Neural progenitor cell (in vitro differentiated cells): ENCODE results near the gene HILPDA. TPM values are rescaled to one million over a fixed set of nuclear protein-coding genes. Genes with fewer than 3 reads are reported as not detected.

Experiments
- DNase-seq: peaks from one replicate; pipeline ENCODE4 v3.0.0-alpha.2; 2016; ENCODE audit warnings: low spot score
- H2AFZ ChIP-seq: fragments of 200-600 bp; sonication (generic); replicated peaks from 2 replicates; pipeline ENCODE4 v1.6.1; 2016; ENCODE audit warnings: antibody characterized with exemption
- H3F3A ChIP-seq: fragments of 200-600 bp; sonication (generic); 2 replicates; pipeline ENCODE4 v1.6.1; 2016; ENCODE audit warnings: antibody characterized with exemption, low read depth
- H3K27ac ChIP-seq: fragments of 200-600 bp; sonication (generic); 2 replicates; pipeline ENCODE4 v1.5.1; 2016; ENCODE audit warnings: mild to moderate bottlenecking
- H3K27me3 ChIP-seq: fragments of 200-600 bp; sonication (generic); 2 replicates; pipeline ENCODE4 v1.6.1; 2016; ENCODE audit warnings: mild to moderate bottlenecking, moderate library complexity
- H3K36me3 ChIP-seq: fragments of 200-600 bp; sonication (generic); 2 replicates; pipeline ENCODE4 v1.5.1; 2016
- H3K4me1 ChIP-seq: fragments of 200-600 bp; sonication (generic); 2 replicates; pipeline ENCODE4 v1.6.1; 2016; ENCODE audit warnings: mixed run types
- H3K4me2 ChIP-seq: fragments of 200-600 bp; sonication (generic); 2 replicates; pipeline ENCODE4 v1.6.1; 2016
- H3K4me3 ChIP-seq: fragments of 200-600 bp; sonication (generic); 2 replicates; pipeline ENCODE4 v1.5.1; 2016
- H3K79me2 ChIP-seq: fragments of 200-600 bp; sonication (generic); 2 replicates; pipeline ENCODE4 v1.6.1; 2016; ENCODE audit warnings: low read depth
- H3K9ac ChIP-seq: fragments of 200-600 bp; sonication (generic); 2 replicates; pipeline ENCODE4 v1.6.1; 2016
- H3K9me3 ChIP-seq: fragments of 200-600 bp; sonication (generic); 2 replicates; pipeline ENCODE4 v1.5.1; 2016; ENCODE audit warnings: low read depth
- H4K20me1 ChIP-seq: fragments of 200-600 bp; sonication (generic); 2 replicates; pipeline ENCODE4 v1.6.1; 2016; ENCODE audit warnings: low read depth
- H3K27ac Mint-ChIP-seq: 3 replicates; pipeline ENCODE4 v1.8.0; 2021; ENCODE audit warnings: mixed read lengths
- H3K27me3 Mint-ChIP-seq: 2 replicates; pipeline ENCODE4 v1.8.0; 2022; ENCODE audit warnings: low read depth, mild to moderate bottlenecking, inconsistent platforms, moderate library complexity, mixed read lengths; ENCODE audit not compliant: insufficient read depth
- H3K36me3 Mint-ChIP-seq: 3 replicates; pipeline ENCODE4 v1.8.0; 2021; ENCODE audit warnings: mixed read lengths
- H3K4me1 Mint-ChIP-seq: 3 replicates; pipeline ENCODE4 v1.8.0; 2021; ENCODE audit warnings: mixed read lengths
- H3K4me3 Mint-ChIP-seq: 3 replicates; pipeline ENCODE4 v1.8.0; 2021; ENCODE audit warnings: mild to moderate bottlenecking, moderate library complexity, mixed read lengths
- H3K9me3 Mint-ChIP-seq: 3 replicates; pipeline ENCODE4 v1.8.0; 2020; ENCODE audit warnings: mixed read lengths
- EZH2 ChIP-seq: fragments of 200-600 bp; sonication (generic); IDR thresholded peaks from 2 replicates; pipeline ENCODE4 v1.6.1; 2017; ENCODE audit warnings: antibody characterized with exemption, mild to moderate bottlenecking, moderate library complexity
- EZH2phosphoT487 ChIP-seq: fragments of 200-600 bp; sonication (generic); IDR thresholded peaks from 2 replicates; pipeline ENCODE4 v1.6.1; 2017; ENCODE audit warnings: antibody characterized with exemption
- total RNA-seq: library from RNA; depleted of rRNA; stranded (reverse); fragments of >200 nt; gene quantifications from 2 replicates; pipeline ENCODE4 v1.2.3, GENCODE V29; 2015; ENCODE audit warnings: low replicate concordance
- TF ChIP-seq, protein P1 (sequence below): fragments of 200-600 bp; sonication (generic); IDR thresholded peaks from 2 replicates; pipeline ENCODE4 v1.5.1; 2017; ENCODE audit warnings: antibody characterized with exemption, mild to moderate bottlenecking

The HILPDA gene
- total RNA-seq, 1 donor from 2014 or later = 53.9 TPM

GRCh38 chr7:128430207-128430606 lies 25.5 kb upstream of the HILPDA start:
- no peaks in the 10 kb centered on the region for H4K20me1 ChIP-seq
- H3K36me3 ChIP-seq = no peaks in the 10 kb centered on the region
- H3K79me2 ChIP-seq = no peaks in the 10 kb centered on the region
- peaks cover 11% of the 10 kb centered on the region for H3F3A ChIP-seq
- no peak overlapping the region for H2AFZ ChIP-seq
- no peaks in the 10 kb centered on the region for H3K27me3 ChIP-seq
- no peak overlapping the region for H3K27ac Mint-ChIP-seq
- H3K4me1 ChIP-seq = peaks cover 11% of the 10 kb centered on the region
- no peak overlapping the region for H3K4me2 ChIP-seq
- H3K4me1 Mint-ChIP-seq = peaks cover 10% of the 10 kb centered on the region
- no peak overlapping the region for H3K4me3 ChIP-seq
- H3K4me3 Mint-ChIP-seq = no peak overlapping the region
- no peak overlapping the region for H3K27ac ChIP-seq
- peaks cover 14% of the 10 kb centered on the region for H3K27me3 Mint-ChIP-seq
- no peaks in the 10 kb centered on the region for H3K36me3 Mint-ChIP-seq
- DNase-seq = no peak
- H3K9me3 ChIP-seq = no peaks in the 10 kb centered on the region
- H3K9ac ChIP-seq = no peak overlapping the region
- H3K9me3 Mint-ChIP-seq = no peaks in the 10 kb centered on the region
- TF ChIP-seq, protein P1, sequence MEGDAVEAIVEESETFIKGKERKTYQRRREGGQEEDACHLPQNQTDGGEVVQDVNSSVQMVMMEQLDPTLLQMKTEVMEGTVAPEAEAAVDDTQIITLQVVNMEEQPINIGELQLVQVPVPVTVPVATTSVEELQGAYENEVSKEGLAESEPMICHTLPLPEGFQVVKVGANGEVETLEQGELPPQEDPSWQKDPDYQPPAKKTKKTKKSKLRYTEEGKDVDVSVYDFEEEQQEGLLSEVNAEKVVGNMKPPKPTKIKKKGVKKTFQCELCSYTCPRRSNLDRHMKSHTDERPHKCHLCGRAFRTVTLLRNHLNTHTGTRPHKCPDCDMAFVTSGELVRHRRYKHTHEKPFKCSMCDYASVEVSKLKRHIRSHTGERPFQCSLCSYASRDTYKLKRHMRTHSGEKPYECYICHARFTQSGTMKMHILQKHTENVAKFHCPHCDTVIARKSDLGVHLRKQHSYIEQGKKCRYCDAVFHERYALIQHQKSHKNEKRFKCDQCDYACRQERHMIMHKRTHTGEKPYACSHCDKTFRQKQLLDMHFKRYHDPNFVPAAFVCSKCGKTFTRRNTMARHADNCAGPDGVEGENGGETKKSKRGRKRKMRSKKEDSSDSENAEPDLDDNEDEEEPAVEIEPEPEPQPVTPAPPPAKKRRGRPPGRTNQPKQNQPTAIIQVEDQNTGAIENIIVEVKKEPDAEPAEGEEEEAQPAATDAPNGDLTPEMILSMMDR = peak; percentile 9
- TF ChIP-seq EZH2 = no peak

DNA sequence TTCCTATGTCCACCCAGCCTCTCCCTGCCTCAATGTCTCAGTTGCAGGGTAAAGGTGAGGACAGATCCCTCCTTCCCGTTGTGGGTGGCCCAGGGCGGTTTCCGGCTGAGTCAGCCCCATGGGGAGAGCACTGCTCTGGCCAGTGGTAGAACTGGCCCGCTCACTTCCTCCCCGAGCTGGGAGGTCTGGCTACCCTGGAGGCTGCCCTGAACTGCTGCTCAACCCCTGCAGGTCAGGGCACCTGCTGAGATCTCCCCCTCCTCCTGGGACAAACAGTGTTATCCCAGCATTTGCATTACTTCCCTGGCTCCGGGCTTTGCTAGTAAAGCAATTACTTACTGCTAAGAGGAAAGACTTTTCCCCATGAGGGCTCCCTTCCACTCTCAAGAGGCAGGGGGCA lies 24.5 kb upstream of the HILPDA start:
- Mint-ChIP-seq H3K27me3 (peaks cover 14% of the 10 kb centered on the region), H3K4me3 (no peak overlapping the region), H3K9me3 (no peaks in the 10 kb centered on the region), H3K36me3 (no peaks in the 10 kb centered on the region), H3K27ac (no peak overlapping the region), H3K4me1 (peaks cover 10% of the 10 kb centered on the region)
- TF ChIP-seq EZH2phosphoT487 = no peak
- no peak overlapping the region for H3K27ac ChIP-seq
- no peaks in the 10 kb centered on the region for H3K9me3 ChIP-seq
- H3K27me3 ChIP-seq = no peaks in the 10 kb centered on the region
- peak; percentile 33 for DNase-seq
- no peak overlapping the region for H3K9ac ChIP-seq
- H4K20me1 ChIP-seq = no peaks in the 10 kb centered on the region
- H3K4me3 ChIP-seq = no peak overlapping the region
- H3K4me1 ChIP-seq = peaks cover 11% of the 10 kb centered on the region
- H3K36me3 ChIP-seq = no peaks in the 10 kb centered on the region
- peaks cover 11% of the 10 kb centered on the region for H3F3A ChIP-seq
- peak overlapping the region; percentile 16 for H3K4me2 ChIP-seq
- no peaks in the 10 kb centered on the region for H3K79me2 ChIP-seq
- no peak overlapping the region for H2AFZ ChIP-seq

- peaks cover 14% of the 10 kb centered on the region for H3K27me3 Mint-ChIP-seq
- H3K9me3 Mint-ChIP-seq = no peaks in the 10 kb centered on the region
- H3K27ac Mint-ChIP-seq = no peak overlapping the region
- Histone ChIP-seq H3K4me1 (peaks cover 11% of the 10 kb centered on the region), H2AFZ (no peak overlapping the region), H3K9ac (no peak overlapping the region), H3K36me3 (no peaks in the 10 kb centered on the region), H4K20me1 (no peaks in the 10 kb centered on the region), H3K27ac (no peak overlapping the region), H3F3A (peaks cover 8% of the 10 kb centered on the region), H3K79me2 (no peaks in the 10 kb centered on the region), H3K27me3 (no peaks in the 10 kb centered on the region), H3K9me3 (no peaks in the 10 kb centered on the region), H3K4me2 (peak overlapping the region; percentile 16), H3K4me3 (no peak overlapping the region)
- peaks cover 10% of the 10 kb centered on the region for H3K4me1 Mint-ChIP-seq
- no peaks in the 10 kb centered on the region for H3K36me3 Mint-ChIP-seq
- TF ChIP-seq EZH2 (no peak), EZH2phosphoT487 (no peak)
- TF ChIP-seq, protein P1 = no peak
- no peak overlapping the region for H3K4me3 Mint-ChIP-seq
- no peak for DNase-seq
These were observed 23.9 kb upstream of the HILPDA start for GRCh38 chr7:128431754-128432153.

- no peak overlapping the region for H3K27ac ChIP-seq
- Mint-ChIP-seq H3K4me1 (peaks cover 10% of the 10 kb centered on the region), H3K4me3 (no peak overlapping the region), H3K27ac (no peak overlapping the region), H3K9me3 (no peaks in the 10 kb centered on the region), H3K27me3 (peaks cover 13% of the 10 kb centered on the region), H3K36me3 (no peaks in the 10 kb centered on the region)
- H2AFZ ChIP-seq = no peak overlapping the region
- H3K4me1 ChIP-seq = peaks cover 11% of the 10 kb centered on the region
- H3K27me3 ChIP-seq = no peaks in the 10 kb centered on the region
- H3K79me2 ChIP-seq = no peaks in the 10 kb centered on the region
- H3K36me3 ChIP-seq = no peaks in the 10 kb centered on the region
- TF ChIP-seq EZH2 = no peak
- no peak for TF ChIP-seq EZH2phosphoT487
- TF ChIP-seq, protein P1 = no peak
- no peak overlapping the region for H3K4me2 ChIP-seq
- no peak overlapping the region for H3K9ac ChIP-seq
- DNase-seq = no peak
- no peak overlapping the region for H3K4me3 ChIP-seq
- no peaks in the 10 kb centered on the region for H3K9me3 ChIP-seq
- H4K20me1 ChIP-seq = no peaks in the 10 kb centered on the region
- H3F3A ChIP-seq = peaks cover 8% of the 10 kb centered on the region
These were observed 21.0 kb upstream of the HILPDA start for GRCh38 chr7:128434413-128435326.
